ENCODE data around the gene ZBTB38. TPM values are rescaled to one million over a fixed set of nuclear protein-coding genes. Genes with fewer than 3 reads are reported as not detected.

ZBTB38 gene
- total RNA-seq, 1 experiment from 2014 or later: 75.7 TPM

DNA sequence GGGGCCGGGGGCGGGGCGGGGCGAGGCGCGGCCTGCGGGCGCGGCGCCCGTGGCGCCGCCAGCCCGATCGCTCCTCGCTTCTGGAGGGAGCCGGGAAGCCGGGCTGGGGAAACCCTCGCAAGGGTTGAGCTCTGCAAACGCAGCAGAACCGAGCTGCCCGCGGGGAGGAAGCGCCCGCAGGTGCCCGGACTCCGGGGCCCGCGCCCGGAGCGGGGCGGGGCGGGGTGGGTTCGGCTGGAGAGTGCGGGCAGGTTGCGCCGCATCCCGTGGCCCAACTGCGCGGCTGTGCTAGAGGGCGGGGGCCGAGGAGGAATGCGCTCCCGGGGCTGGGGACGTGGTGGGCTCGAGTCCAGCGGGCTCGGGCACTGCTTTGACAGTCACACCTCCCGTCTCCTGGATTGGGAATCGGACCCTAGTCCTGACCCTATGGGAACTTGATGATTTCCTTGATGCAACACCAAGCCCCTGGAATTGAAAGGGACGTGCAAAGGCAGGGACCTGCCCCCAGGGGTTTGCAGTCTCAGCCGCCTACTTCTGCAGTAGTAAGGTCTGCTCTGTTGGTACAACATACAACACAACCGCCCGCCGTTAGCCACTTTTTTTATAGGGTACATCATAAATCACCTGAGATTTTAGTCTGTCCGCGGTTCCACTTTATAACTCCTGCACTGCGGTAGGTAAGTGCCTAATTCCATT, 34.3 kb downstream of the ZBTB38 start:
- H3K4me1 ChIP-seq (replicated peaks): peaks cover 43% of the 10 kb centered on the region
- no peaks in the 10 kb centered on the region for H3K27me3 ChIP-seq (replicated peaks)
- DNase-seq (ENCODE audit: low read depth in 1 of 2, low spot score in 2 of 2): peak; percentile 38 to 46
- peak overlapping the region; percentile 59 for H3K4me3 ChIP-seq
- H3K36me3 ChIP-seq: peaks cover 51% of the 10 kb centered on the region
- peak overlapping the region; percentile 47; the same call in 1 of the 2 replicates for H3K27ac ChIP-seq
- no peaks in the 10 kb centered on the region for H3K9me3 ChIP-seq (replicated peaks)

DNA sequence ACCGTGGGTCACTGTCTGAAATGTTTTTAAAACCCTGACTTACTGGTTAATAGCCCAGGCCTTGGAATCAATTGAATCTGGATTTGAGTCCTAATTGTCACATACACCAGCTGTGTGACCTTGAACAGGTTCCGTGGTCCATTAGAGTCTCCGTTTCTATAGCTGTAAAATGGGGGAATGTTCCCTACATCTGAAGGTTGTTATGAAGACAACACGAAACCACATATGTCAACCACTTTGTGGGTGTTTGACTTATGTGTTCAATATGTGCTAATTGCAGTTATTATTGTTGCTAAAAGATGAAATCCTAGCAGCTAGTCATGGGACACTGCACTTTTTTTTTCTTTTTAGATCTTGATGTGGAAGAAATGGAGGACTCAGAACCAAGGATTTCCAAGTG, 35.3 kb downstream of the ZBTB38 start:
- H3K27me3 ChIP-seq (replicated peaks): no peaks in the 10 kb centered on the region
- peaks cover 53% of the 10 kb centered on the region for H3K36me3 ChIP-seq
- no peak overlapping the region; the same call in 1 of the 2 replicates for H3K4me3 ChIP-seq
- peaks cover 46% of the 10 kb centered on the region for H3K4me1 ChIP-seq (replicated peaks)
- no peak overlapping the region for H3K27ac ChIP-seq
- H3K9me3 ChIP-seq (replicated peaks): no peaks in the 10 kb centered on the region
- no peak for DNase-seq (ENCODE audit: low read depth in 1 of 2, low spot score in 2 of 2)

DNA sequence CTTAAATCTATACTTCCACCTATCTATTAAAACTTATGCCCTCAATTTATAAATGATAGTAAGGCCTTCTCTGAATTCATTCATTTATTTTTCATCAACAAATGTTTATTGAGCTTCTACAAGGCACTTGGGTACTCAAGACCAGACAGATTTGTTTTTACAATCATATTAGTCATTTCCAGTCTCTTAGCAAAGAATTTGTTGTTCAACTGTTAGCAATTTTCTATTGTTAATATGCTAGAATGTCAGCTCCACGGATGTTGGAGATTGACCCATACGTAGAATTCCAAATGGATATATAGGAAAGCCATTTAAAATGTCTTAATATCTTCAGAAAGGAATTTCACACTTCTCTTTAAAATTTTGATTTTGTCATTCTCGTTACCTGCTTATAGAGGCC, 36.7 kb downstream of the ZBTB38 start:
- H3K4me3 ChIP-seq: no peak overlapping the region
- peak in 1 of 2 experiments; percentile 52 for DNase-seq (ENCODE audit: low read depth in 1 of 2, low spot score in 2 of 2)
- peak overlapping the region; percentile 87 for H3K27ac ChIP-seq
- H3K4me1 ChIP-seq (replicated peaks): peaks cover 55% of the 10 kb centered on the region
- H3K9me3 ChIP-seq (replicated peaks): no peaks in the 10 kb centered on the region
- H3K27me3 ChIP-seq (replicated peaks): no peaks in the 10 kb centered on the region
- H3K36me3 ChIP-seq: peaks cover 59% of the 10 kb centered on the region

DNA sequence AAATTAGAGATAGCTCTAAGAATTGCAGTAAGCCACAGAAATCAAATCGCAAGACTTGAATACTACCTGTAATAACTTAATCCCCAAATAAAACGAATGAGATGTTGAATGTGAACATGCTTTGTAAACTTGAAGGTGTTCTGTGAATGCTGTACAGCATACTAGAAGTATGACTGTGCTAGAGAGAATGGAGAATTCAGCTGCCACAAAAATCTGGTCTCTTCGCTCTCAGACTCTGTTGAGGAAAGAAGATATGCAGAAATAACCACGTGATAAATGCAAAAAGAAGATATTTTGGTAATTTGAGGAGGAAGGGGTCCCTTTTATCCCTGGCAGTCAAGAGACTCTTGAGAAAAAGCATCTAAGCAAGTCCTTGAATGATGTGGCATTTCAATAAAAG, 37.3 kb downstream of the ZBTB38 start:
- no peaks in the 10 kb centered on the region for H3K27me3 ChIP-seq (replicated peaks)
- H3K36me3 ChIP-seq: peaks cover 56% of the 10 kb centered on the region
- H3K27ac ChIP-seq: peak overlapping the region; percentile 87
- peaks cover 61% of the 10 kb centered on the region for H3K4me1 ChIP-seq (replicated peaks)
- no peaks in the 10 kb centered on the region for H3K9me3 ChIP-seq (replicated peaks)
- DNase-seq (ENCODE audit: low read depth in 1 of 2, low spot score in 2 of 2): peak in 1 of 2 experiments; percentile 30
- no peak overlapping the region for H3K4me3 ChIP-seq

DNA sequence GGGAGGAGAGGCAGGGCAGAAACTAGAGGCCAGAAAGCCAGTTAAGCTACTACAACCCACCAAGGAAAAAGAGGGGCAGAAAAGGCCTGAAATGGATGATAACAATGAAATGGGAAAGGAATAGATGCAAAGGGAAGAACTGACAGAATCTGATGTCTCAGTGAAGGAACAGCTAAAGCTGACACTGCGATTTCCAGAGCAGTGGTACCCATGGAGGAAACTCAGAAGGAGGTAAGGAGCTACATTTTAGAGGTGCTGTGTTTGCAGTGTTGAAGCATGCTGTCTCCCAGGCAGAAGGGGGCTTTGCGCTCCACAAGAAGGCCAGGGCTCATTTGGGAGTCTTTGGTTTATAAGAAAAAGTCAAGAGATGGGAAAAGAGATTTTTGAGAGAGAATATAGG, 38.0 kb downstream of the ZBTB38 start:
- no peak for DNase-seq (ENCODE audit: low read depth in 1 of 2, low spot score in 2 of 2)
- Histone ChIP-seq H3K36me3 (peaks cover 56% of the 10 kb centered on the region), H3K27ac (peak overlapping the region; percentile 87), H3K4me1 (replicated peaks) (peaks cover 67% of the 10 kb centered on the region), H3K27me3 (replicated peaks) (no peaks in the 10 kb centered on the region), H3K4me3 (no peak overlapping the region), H3K9me3 (replicated peaks) (no peaks in the 10 kb centered on the region)

DNA sequence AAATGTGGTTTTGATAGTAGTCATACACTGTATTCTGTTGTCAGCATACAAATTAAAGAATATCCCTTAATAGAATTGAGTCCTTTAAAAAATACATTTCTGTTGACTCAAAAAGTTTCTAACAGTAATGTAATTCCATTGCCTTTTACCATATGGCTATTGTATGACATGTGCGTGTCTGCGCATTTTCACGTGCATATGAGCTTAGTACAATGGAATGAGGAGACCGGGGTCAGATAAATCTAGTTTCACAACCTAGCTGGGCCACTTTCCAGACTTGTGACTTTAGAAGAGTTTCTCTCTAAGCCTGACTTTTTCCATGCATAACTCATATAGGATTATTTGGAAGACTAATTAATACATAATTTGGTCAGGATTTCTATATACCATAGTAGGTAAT, 38.7 kb downstream of the ZBTB38 start:
- no peak overlapping the region for H3K4me3 ChIP-seq
- no peak overlapping the region for H3K27ac ChIP-seq
- no peaks in the 10 kb centered on the region for H3K9me3 ChIP-seq (replicated peaks)
- peaks cover 70% of the 10 kb centered on the region for H3K4me1 ChIP-seq (replicated peaks)
- no peak for DNase-seq (ENCODE audit: low read depth in 1 of 2, low spot score in 2 of 2)
- H3K36me3 ChIP-seq: peaks cover 55% of the 10 kb centered on the region
- no peaks in the 10 kb centered on the region for H3K27me3 ChIP-seq (replicated peaks)

DNA sequence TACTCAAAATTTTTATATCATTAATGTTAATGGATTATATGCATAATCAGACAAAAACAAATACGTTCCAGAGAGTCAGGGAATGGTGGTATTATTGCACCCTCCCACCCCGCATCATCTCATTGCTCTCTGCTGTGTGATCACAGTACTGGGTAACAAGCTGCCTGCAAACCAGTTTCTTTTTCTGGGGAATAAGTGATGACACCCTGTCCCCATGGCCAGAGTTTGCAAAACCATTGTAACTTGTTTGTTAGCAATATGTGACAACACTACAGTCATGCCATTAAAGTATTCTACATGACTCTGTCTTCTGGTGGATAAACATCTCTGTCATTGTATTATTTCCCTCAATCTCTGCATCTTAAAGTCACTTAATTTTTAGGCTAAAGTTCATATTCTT, 39.5 kb downstream of the ZBTB38 start:
- Histone ChIP-seq H3K4me3 (no peak overlapping the region), H3K27ac (no peak overlapping the region), H3K36me3 (peaks cover 51% of the 10 kb centered on the region), H3K4me1 (replicated peaks) (peaks cover 73% of the 10 kb centered on the region), H3K9me3 (replicated peaks) (no peaks in the 10 kb centered on the region), H3K27me3 (replicated peaks) (no peaks in the 10 kb centered on the region)
- no peak for DNase-seq (ENCODE audit: low read depth in 1 of 2, low spot score in 2 of 2)

DNA sequence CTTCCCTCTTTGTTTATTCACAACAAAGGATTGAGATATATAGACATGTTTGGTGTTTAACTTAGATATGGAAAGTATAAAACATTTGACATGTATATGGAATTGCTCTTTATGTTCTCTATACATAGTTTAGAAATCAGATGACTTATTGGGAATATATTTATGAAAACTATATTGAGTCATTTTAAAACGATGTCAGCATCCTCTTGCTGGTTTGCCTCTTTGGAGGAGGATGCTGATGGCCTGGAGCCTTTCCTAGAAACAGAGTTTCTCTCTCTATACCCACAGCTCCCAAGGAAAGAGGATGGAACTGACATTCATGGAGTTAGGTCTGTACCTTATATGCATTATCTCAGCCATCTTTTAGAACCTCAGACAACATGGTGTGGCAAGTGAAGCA, 40.3 kb downstream of the ZBTB38 start:
- peaks cover 51% of the 10 kb centered on the region for H3K36me3 ChIP-seq
- no peak overlapping the region for H3K4me3 ChIP-seq
- peaks cover 73% of the 10 kb centered on the region for H3K4me1 ChIP-seq (replicated peaks)
- no peak for DNase-seq (ENCODE audit: low read depth in 1 of 2, low spot score in 2 of 2)
- H3K9me3 ChIP-seq (replicated peaks): no peaks in the 10 kb centered on the region
- H3K27me3 ChIP-seq (replicated peaks): no peaks in the 10 kb centered on the region
- no peak overlapping the region for H3K27ac ChIP-seq

DNA sequence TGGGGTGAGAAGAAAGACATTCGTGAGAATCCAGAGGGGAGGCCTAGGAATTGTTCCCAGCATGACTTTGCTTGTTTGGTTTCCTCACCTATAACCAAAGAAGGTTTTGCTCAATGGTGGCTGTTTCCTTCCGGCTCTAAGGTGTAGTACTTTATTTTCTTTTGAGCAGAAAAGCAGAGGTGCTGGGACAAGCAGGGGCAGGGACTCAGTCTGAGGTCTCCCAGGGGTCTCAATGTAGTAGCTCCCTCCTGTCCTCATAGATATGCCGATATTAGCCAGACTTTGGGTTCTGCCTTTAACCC, 41.6 kb downstream of the ZBTB38 start:
- no peak for DNase-seq (ENCODE audit: low read depth in 1 of 2, low spot score in 2 of 2)
- Histone ChIP-seq H3K4me3 (no peak overlapping the region), H3K9me3 (replicated peaks) (no peaks in the 10 kb centered on the region), H3K4me1 (replicated peaks) (peaks cover 68% of the 10 kb centered on the region), H3K36me3 (peaks cover 52% of the 10 kb centered on the region), H3K27me3 (replicated peaks) (no peaks in the 10 kb centered on the region), H3K27ac (peak overlapping the region; percentile 57)

DNA sequence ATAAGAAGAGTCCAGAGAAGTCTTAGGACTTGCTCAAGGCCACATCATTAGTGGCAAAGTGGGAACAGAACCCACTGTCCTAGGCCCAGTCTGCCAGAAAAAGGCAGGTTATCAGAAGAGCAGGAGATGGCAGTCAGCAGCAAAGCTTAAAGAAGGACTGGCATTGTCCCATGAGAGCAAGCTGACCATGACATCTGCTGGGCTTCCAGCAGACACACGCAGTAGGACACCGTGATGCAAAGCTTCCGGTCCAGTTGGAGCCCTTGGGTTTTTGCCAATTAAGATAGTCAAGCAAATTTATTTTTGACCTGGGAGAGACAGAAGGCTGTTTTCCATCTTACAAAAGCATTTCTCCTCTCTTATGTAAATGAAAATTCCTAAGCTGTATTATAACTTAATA, 42.1 kb downstream of the ZBTB38 start:
- Histone ChIP-seq H3K36me3 (peaks cover 55% of the 10 kb centered on the region), H3K4me1 (replicated peaks) (peaks cover 64% of the 10 kb centered on the region), H3K27ac (peak overlapping the region; percentile 57), H3K4me3 (no peak overlapping the region), H3K9me3 (replicated peaks) (no peaks in the 10 kb centered on the region), H3K27me3 (replicated peaks) (no peaks in the 10 kb centered on the region)
- DNase-seq (ENCODE audit: low read depth in 1 of 2, low spot score in 2 of 2): peak in 1 of 2 experiments; percentile 33

DNA sequence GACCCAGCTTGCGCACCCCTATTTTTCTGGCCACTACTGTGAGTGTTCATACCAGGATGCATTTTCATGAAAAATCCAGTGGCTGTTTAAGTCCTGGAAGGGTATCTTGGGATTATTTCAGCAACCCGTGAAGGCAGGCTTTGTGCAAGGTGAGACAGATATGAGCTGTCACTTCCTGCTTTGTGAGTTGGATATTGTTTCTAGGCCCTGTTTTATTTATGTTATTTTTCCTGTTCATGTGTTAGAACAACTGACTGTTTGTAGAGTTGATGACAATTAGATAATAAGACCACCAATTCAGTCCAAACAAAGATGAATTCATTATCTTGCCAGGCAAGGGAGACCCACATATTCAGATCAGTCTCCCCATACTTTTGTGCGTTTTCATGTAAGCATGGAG, 42.5 kb downstream of the ZBTB38 start:
- Histone ChIP-seq H3K4me3 (no peak overlapping the region), H3K9me3 (replicated peaks) (no peaks in the 10 kb centered on the region), H3K4me1 (replicated peaks) (peaks cover 60% of the 10 kb centered on the region), H3K27me3 (replicated peaks) (no peaks in the 10 kb centered on the region), H3K36me3 (peaks cover 54% of the 10 kb centered on the region), H3K27ac (peak overlapping the region; percentile 57)
- DNase-seq (ENCODE audit: low read depth in 1 of 2, low spot score in 2 of 2): peak in 1 of 2 experiments; percentile 46

DNA sequence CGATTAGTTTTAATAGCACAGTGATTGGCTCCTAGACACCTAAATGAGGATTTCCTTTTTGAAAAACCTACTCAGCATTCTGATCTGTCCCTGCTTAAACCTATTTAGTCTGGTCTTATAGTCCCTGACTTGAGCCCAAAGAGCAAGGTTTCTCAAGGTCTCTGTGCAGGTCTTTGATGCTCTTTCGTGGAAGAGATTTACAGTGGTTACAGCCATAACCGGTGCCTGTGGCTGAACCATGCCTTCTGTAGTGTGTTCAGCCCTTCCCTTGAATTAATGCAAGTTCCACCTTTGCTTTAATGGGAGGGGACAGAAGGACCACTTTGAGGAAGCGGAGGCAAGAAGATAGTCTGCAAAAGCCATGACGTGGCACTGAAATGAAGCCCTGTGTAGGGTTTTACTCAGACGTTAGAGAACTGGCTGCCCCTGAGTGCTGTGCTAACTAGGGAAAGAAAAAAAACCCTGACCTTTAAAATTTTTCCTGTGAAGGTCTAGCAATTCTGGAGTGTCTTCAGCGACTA, 43.0 kb downstream of the ZBTB38 start:
- peaks cover 55% of the 10 kb centered on the region for H3K4me1 ChIP-seq (replicated peaks)
- H3K9me3 ChIP-seq (replicated peaks): no peaks in the 10 kb centered on the region
- DNase-seq (ENCODE audit: low read depth in 1 of 2, low spot score in 2 of 2): peak in 1 of 2 experiments; percentile 45
- H3K4me3 ChIP-seq: no peak overlapping the region
- H3K27ac ChIP-seq: peak overlapping the region; percentile 57
- H3K27me3 ChIP-seq (replicated peaks): no peaks in the 10 kb centered on the region
- H3K36me3 ChIP-seq: peaks cover 54% of the 10 kb centered on the region

DNA sequence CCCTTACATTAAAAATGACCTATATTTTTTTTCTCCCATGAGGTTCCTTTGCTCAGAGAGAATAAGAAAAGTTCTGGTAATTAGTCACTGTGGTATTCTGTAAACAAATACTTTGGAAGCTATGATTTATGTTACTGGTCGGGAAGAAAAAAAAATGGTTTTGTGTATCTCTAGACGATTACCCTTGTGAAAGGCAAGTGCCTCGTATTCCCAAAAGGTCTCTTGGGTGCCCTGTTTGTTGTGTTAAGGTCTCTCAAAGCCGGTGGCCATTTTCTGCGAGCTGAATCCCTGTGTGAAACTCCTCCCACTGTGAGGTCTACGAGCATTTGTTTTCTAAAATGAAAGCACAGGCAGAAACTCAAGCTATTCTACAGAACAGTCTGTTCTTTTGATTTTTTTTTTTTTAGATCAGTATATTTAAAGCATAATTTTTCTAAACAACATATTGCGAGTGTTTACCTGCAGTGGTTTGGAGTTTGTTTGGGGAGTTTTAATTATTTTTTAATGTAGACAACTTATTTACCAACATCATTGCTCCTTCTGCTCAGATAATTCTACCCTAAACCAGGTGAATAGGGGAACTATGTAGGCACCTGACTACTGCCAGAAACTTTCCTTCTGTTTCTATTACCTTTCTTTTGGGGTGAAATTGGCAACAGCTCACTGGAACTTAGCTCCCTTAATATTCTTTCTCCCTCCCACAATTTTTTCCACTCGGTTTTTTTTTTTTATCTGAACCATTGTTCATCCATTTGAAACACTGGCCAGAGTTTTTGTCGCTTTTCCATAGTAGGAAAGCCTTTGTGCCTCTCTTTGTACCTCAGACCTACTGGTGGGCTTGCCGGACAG, 44.0 kb downstream of the ZBTB38 start:
- peak overlapping the region; percentile 57 for H3K27ac ChIP-seq
- no peaks in the 10 kb centered on the region for H3K27me3 ChIP-seq (replicated peaks)
- peaks cover 55% of the 10 kb centered on the region for H3K4me1 ChIP-seq (replicated peaks)
- peaks cover 54% of the 10 kb centered on the region for H3K36me3 ChIP-seq
- DNase-seq (ENCODE audit: low read depth in 1 of 2, low spot score in 2 of 2): peak; percentile 76 to 77
- H3K4me3 ChIP-seq: no peak overlapping the region
- no peaks in the 10 kb centered on the region for H3K9me3 ChIP-seq (replicated peaks)

DNA sequence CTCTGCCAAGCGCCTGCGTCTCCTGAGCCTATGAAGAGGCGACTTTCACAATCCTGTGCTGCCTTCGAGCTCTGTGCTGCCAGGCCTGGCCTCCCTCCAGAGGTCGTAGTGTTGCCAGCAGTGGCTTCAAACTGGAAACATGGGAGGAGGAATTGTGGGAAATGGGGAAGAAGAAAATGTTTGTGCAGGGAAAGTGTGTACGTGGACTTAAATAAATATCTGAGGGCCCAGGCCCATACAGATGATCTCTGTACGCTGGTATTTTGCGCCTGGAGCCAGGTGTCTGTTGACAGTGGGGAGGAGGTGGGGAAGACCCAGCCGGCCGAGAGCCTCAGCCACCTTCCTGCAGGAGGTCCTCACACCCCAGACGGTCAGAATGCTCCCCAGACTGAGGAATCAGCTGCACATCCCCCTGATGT, 44.6 kb downstream of the ZBTB38 start:
- DNase-seq (ENCODE audit: low read depth in 1 of 2, low spot score in 2 of 2): peak; percentile 54 to 55
- H3K4me1 ChIP-seq (replicated peaks): peaks cover 54% of the 10 kb centered on the region

More for the DNA sequence above, 44.6 kb downstream of the ZBTB38 start:
- H3K9me3 ChIP-seq (replicated peaks): no peaks in the 10 kb centered on the region
- H3K27me3 ChIP-seq (replicated peaks): no peaks in the 10 kb centered on the region
- H3K27ac ChIP-seq: peak overlapping the region; percentile 57
- no peak overlapping the region for H3K4me3 ChIP-seq
- H3K36me3 ChIP-seq: peaks cover 48% of the 10 kb centered on the region

All from SJSA1 (cell line).